GM12878 (cell line): ENCODE data around the gene SYMPK. TPM values are rescaled to one million over a fixed set of nuclear protein-coding genes. Genes with fewer than 3 reads are reported as not detected.
A peak's percentile ranks its signal among the peaks of the same experiment; 100 is the strongest.

Source experiments
- POU2F2 ChIP-seq: IDR thresholded peaks from 3 replicates; pipeline ENCODE4 v1.6.1; 2011; ENCODE audit warnings: low read depth, mild to moderate bottlenecking, low read length, borderline replicate concordance
- RUNX3 ChIP-seq: IDR thresholded peaks from 2 replicates; pipeline ENCODE4 v1.6.1; 2012; ENCODE audit warnings: low read length, inconsistent platforms
- SUZ12 ChIP-seq: fragments of 200-600 bp; sonication (generic); IDR thresholded peaks from one replicate; pipeline ENCODE4 v1.6.1; 2018; ENCODE audit warnings: antibody characterized with exemption, mild to moderate bottlenecking; ENCODE audit not compliant: unreplicated experiment
- TCF3 ChIP-seq: IDR thresholded peaks from 2 replicates; pipeline ENCODE4 v1.6.1; 2012; ENCODE audit warnings: low read depth, mild to moderate bottlenecking, low read length, borderline replicate concordance; ENCODE audit not compliant: insufficient read depth
- ZSCAN29 ChIP-seq: fragments of 450-650 bp; IDR thresholded peaks from 2 replicates; pipeline ENCODE4 v1.6.1; 2017; ENCODE audit warnings: mild to moderate bottlenecking, moderate library complexity
- polyA plus RNA-seq, 11 experiments: library from polyadenylated mRNA; depleted of rRNA in 4 of 11; unstranded in 6 of 11; stranded (reverse) in 5 of 11; fragments of >200 nt; fragmentation: Nextera tagmentation in 4 of 11; fragmentation: Illumina TruSeq in 1 of 11; extraction: Ambion mirVana in 4 of 11; extraction: Trizol in 1 of 11; gene quantifications; 1 replicate in 1 of 11; 2 replicates in 10 of 11; pipeline versions ENCODE4 v1.2.1 to v1.2.3, GENCODE V29; 2011 to 2016; ENCODE audit warnings: inconsistent platforms in 2 of 11, missing spikeins in 2 of 11, low read depth in 1 of 11
- total RNA-seq, 4 experiments: library from RNA; depleted of rRNA in 3 of 4; stranded (reverse); fragments of >200 nt in 3 of 4; fragmentation: Illumina TruSeq in 1 of 4; extraction: Trizol in 1 of 4; gene quantifications; 2 replicates each; pipeline versions ENCODE4 v1.2.1 to v1.2.3, GENCODE V29; 2013 to 2021
- TF ChIP-seq, protein P1 (sequence below): IDR thresholded peaks from 2 replicates; pipeline ENCODE4 v1.6.1; 2012; ENCODE audit warnings: low read depth, low read length, improper control_type of control experiment
- TF ChIP-seq, protein P2 (sequence below): IDR thresholded peaks from 2 replicates; pipeline ENCODE4 v1.6.1; 2012; ENCODE audit warnings: mild to moderate bottlenecking, low read depth, low read length
- TF ChIP-seq, protein P3 (sequence below): fragments of 450-650 bp; IDR thresholded peaks from 2 replicates; pipeline ENCODE4 v1.6.1; 2016; ENCODE audit warnings: mild to moderate bottlenecking, moderate library complexity, borderline replicate concordance
- TF ChIP-seq, protein P4 (sequence below): fragments of 450-650 bp; IDR thresholded peaks from 2 replicates; pipeline ENCODE4 v1.6.1; 2017; ENCODE audit warnings: borderline replicate concordance
- TF ChIP-seq, protein P5 (sequence below): fragments of 450-650 bp; IDR thresholded peaks from 2 replicates; pipeline ENCODE4 v1.6.1; 2017; ENCODE audit warnings: mild to moderate bottlenecking, moderate library complexity

The SYMPK gene
- total and polyA plus RNA-seq, 10 of the 15 experiments (the other 5 are each of a cell fraction or from before 2014, with no cell fraction given) = 0.49 to 109 (median 42.5) TPM

DNA sequence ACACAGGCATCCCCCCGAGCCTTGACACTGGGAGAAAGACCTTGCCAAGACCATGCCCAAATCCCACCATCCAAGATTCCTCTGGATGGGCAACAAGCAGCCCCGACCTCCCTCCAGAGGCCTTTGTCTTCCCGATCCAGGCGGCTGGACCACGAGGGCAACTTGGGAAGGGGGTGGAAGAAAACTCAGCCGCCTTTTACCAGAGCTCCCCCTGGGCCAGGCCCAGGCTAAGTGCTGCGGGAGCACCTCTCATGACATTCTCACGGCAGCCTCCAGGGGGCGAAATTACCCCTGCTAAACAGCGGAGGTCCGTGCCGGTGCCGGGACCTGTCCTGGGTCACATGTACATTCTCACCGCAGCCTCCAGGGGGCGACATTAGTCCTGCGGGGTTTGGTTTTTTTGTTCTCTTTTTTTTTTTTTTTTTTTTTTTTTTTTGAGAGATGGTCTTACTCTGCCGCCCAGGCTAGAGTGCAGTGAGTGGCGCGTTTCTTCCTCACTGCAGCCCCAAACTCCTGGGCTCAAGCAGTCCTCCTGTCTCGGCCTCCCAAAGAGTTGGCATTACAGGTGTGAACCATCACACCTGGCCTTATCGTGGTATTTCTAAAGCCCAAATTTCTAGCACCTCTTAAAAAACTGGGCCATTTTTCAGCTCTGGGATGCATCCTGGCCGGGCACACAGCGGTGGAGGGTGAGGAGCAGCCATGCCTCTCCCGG, 45.8 kb downstream of the SYMPK start (continued):
- TF ChIP-seq RUNX3 (peak; percentile 97), SUZ12 (no peak), TCF3 (no peak), POU2F2 (peak; percentile 57; the same call in 1 of the 3 replicates), ZSCAN29 (no peak)
- TF ChIP-seq, protein P1, sequence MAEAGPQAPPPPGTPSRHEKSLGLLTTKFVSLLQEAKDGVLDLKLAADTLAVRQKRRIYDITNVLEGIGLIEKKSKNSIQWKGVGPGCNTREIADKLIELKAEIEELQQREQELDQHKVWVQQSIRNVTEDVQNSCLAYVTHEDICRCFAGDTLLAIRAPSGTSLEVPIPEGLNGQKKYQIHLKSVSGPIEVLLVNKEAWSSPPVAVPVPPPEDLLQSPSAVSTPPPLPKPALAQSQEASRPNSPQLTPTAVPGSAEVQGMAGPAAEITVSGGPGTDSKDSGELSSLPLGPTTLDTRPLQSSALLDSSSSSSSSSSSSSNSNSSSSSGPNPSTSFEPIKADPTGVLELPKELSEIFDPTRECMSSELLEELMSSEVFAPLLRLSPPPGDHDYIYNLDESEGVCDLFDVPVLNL = 0 out of 2 replicates have a peak, but pooled peaks have one; percentile 24
- TF ChIP-seq, protein P2, sequence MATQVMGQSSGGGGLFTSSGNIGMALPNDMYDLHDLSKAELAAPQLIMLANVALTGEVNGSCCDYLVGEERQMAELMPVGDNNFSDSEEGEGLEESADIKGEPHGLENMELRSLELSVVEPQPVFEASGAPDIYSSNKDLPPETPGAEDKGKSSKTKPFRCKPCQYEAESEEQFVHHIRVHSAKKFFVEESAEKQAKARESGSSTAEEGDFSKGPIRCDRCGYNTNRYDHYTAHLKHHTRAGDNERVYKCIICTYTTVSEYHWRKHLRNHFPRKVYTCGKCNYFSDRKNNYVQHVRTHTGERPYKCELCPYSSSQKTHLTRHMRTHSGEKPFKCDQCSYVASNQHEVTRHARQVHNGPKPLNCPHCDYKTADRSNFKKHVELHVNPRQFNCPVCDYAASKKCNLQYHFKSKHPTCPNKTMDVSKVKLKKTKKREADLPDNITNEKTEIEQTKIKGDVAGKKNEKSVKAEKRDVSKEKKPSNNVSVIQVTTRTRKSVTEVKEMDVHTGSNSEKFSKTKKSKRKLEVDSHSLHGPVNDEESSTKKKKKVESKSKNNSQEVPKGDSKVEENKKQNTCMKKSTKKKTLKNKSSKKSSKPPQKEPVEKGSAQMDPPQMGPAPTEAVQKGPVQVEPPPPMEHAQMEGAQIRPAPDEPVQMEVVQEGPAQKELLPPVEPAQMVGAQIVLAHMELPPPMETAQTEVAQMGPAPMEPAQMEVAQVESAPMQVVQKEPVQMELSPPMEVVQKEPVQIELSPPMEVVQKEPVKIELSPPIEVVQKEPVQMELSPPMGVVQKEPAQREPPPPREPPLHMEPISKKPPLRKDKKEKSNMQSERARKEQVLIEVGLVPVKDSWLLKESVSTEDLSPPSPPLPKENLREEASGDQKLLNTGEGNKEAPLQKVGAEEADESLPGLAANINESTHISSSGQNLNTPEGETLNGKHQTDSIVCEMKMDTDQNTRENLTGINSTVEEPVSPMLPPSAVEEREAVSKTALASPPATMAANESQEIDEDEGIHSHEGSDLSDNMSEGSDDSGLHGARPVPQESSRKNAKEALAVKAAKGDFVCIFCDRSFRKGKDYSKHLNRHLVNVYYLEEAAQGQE = no peak
- TF ChIP-seq, protein P3, sequence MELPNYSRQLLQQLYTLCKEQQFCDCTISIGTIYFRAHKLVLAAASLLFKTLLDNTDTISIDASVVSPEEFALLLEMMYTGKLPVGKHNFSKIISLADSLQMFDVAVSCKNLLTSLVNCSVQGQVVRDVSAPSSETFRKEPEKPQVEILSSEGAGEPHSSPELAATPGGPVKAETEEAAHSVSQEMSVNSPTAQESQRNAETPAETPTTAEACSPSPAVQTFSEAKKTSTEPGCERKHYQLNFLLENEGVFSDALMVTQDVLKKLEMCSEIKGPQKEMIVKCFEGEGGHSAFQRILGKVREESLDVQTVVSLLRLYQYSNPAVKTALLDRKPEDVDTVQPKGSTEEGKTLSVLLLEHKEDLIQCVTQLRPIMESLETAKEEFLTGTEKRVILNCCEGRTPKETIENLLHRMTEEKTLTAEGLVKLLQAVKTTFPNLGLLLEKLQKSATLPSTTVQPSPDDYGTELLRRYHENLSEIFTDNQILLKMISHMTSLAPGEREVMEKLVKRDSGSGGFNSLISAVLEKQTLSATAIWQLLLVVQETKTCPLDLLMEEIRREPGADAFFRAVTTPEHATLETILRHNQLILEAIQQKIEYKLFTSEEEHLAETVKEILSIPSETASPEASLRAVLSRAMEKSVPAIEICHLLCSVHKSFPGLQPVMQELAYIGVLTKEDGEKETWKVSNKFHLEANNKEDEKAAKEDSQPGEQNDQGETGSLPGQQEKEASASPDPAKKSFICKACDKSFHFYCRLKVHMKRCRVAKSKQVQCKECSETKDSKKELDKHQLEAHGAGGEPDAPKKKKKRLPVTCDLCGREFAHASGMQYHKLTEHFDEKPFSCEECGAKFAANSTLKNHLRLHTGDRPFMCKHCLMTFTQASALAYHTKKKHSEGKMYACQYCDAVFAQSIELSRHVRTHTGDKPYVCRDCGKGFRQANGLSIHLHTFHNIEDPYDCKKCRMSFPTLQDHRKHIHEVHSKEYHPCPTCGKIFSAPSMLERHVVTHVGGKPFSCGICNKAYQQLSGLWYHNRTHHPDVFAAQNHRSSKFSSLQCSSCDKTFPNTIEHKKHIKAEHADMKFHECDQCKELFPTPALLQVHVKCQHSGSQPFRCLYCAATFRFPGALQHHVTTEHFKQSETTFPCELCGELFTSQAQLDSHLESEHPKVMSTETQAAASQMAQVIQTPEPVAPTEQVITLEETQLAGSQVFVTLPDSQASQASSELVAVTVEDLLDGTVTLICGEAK = no peak
- TF ChIP-seq, protein P4, sequence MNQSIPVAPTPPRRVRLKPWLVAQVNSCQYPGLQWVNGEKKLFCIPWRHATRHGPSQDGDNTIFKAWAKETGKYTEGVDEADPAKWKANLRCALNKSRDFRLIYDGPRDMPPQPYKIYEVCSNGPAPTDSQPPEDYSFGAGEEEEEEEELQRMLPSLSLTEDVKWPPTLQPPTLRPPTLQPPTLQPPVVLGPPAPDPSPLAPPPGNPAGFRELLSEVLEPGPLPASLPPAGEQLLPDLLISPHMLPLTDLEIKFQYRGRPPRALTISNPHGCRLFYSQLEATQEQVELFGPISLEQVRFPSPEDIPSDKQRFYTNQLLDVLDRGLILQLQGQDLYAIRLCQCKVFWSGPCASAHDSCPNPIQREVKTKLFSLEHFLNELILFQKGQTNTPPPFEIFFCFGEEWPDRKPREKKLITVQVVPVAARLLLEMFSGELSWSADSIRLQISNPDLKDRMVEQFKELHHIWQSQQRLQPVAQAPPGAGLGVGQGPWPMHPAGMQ = no peak
- TF ChIP-seq, protein P5, sequence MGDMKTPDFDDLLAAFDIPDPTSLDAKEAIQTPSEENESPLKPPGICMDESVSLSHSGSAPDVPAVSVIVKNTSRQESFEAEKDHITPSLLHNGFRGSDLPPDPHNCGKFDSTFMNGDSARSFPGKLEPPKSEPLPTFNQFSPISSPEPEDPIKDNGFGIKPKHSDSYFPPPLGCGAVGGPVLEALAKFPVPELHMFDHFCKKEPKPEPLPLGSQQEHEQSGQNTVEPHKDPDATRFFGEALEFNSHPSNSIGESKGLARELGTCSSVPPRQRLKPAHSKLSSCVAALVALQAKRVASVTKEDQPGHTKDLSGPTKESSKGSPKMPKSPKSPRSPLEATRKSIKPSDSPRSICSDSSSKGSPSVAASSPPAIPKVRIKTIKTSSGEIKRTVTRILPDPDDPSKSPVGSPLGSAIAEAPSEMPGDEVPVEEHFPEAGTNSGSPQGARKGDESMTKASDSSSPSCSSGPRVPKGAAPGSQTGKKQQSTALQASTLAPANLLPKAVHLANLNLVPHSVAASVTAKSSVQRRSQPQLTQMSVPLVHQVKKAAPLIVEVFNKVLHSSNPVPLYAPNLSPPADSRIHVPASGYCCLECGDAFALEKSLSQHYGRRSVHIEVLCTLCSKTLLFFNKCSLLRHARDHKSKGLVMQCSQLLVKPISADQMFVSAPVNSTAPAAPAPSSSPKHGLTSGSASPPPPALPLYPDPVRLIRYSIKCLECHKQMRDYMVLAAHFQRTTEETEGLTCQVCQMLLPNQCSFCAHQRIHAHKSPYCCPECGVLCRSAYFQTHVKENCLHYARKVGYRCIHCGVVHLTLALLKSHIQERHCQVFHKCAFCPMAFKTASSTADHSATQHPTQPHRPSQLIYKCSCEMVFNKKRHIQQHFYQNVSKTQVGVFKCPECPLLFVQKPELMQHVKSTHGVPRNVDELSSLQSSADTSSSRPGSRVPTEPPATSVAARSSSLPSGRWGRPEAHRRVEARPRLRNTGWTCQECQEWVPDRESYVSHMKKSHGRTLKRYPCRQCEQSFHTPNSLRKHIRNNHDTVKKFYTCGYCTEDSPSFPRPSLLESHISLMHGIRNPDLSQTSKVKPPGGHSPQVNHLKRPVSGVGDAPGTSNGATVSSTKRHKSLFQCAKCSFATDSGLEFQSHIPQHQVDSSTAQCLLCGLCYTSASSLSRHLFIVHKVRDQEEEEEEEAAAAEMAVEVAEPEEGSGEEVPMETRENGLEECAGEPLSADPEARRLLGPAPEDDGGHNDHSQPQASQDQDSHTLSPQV = peak; percentile 73; the same call in 1 of the 2 replicates
